A673 (cell line): ENCODE results near the gene MAML3. TPM values are rescaled to one million over a fixed set of nuclear protein-coding genes. Genes with fewer than 3 reads are reported as not detected.

ENCODE experiments used
- BruUV-seq: library from RNA; stranded (reverse); fragments of 400-500 nt; replicated peaks from 2 replicates; lab custom pipeline; 2021; lab: Mats Ljungman, UMichigan
- CTCF ChIA-PET: fragments of 300-600 bp; sonication (Branson Sonifier 250); formaldehyde crosslinking; loops from one replicate; lab custom pipeline; 2022; ENCODE audit warnings: antibody characterized with exemption; lab: Charles Lee
- POLR2A ChIA-PET: fragments of 300-600 bp; sonication (Branson Sonifier 250); formaldehyde crosslinking; loops from one replicate; lab custom pipeline; 2022; ENCODE audit warnings: antibody characterized with exemption; ENCODE audit not compliant: low non-redundant PET; lab: Charles Lee
- DNase-seq: peaks from one replicate; pipeline ENCODE4 v3.0.0-alpha.2; 2015; ENCODE audit warnings: low spot score
- H3K27ac ChIP-seq: fragments of 200-600 bp; sonication (generic); 2 replicates; pipeline ENCODE4 v1.5.1; 2016; ENCODE audit warnings: mixed run types, low read depth, mild to moderate bottlenecking, mixed read lengths, antibody characterized with exemption, low read length; ENCODE audit not compliant: poor library complexity, severe bottlenecking
- H3K27me3 ChIP-seq: fragments of 200-600 bp; sonication (generic); replicated peaks from 2 replicates; pipeline ENCODE4 v1.6.1; 2017; ENCODE audit warnings: mixed run types, low read depth, mild to moderate bottlenecking, mixed read lengths, antibody characterized with exemption, low read length; ENCODE audit not compliant: insufficient read depth, poor library complexity
- H3K36me3 ChIP-seq: fragments of 200-600 bp; sonication (generic); 2 replicates; pipeline ENCODE4 v1.6.1; 2016; ENCODE audit warnings: mixed run types, mild to moderate bottlenecking, mixed read lengths, antibody characterized with exemption, low read length; ENCODE audit not compliant: insufficient read depth, poor library complexity, severe bottlenecking
- H3K4me1 ChIP-seq: fragments of 200-600 bp; sonication (generic); 2 replicates; pipeline ENCODE4 v1.6.1; 2017; ENCODE audit warnings: mixed run types, mild to moderate bottlenecking, mixed read lengths, antibody characterized with exemption, low read length; ENCODE audit not compliant: insufficient read depth, poor library complexity, severe bottlenecking
- H3K4me3 ChIP-seq: fragments of 200-600 bp; sonication (generic); 2 replicates; pipeline ENCODE4 v1.5.1; 2016; ENCODE audit warnings: low read depth, mixed run types, mild to moderate bottlenecking, mixed read lengths, low read length; ENCODE audit not compliant: poor library complexity, severe bottlenecking
- H3K9me3 ChIP-seq: fragments of 200-600 bp; sonication (generic); 2 replicates; pipeline ENCODE4 v1.6.1; 2016; ENCODE audit warnings: mixed run types, low read depth, mild to moderate bottlenecking, mixed read lengths, antibody characterized with exemption, low read length; ENCODE audit not compliant: poor library complexity, severe bottlenecking
- CTCF ChIP-seq: fragments of 300-800, 200-600 bp; sonication (generic); conservative IDR thresholded peaks from 2 replicates; pipeline ENCODE4 v1.5.1; 2017; ENCODE audit warnings: low read depth, mild to moderate bottlenecking, antibody characterized with exemption, low read length, moderate library complexity, mixed read lengths
- EZH2 ChIP-seq: fragments of 200-600 bp; sonication (generic); IDR thresholded peaks from 2 replicates; pipeline ENCODE4 v1.6.1; 2017; ENCODE audit warnings: borderline replicate concordance, low read depth, mild to moderate bottlenecking, mixed read lengths, antibody characterized with exemption, low read length; ENCODE audit not compliant: poor library complexity, severe bottlenecking
- intact Hi-C: fragments of 100-400 bp; cut with micrococcal nuclease; formaldehyde crosslinking; loops from one replicate; pipeline ENCODE4 v1.10.0; 2022; ENCODE audit not compliant: unreplicated experiment
- total RNA-seq: library from RNA; stranded (reverse); gene quantifications from 2 replicates; pipeline ENCODE4 v1.2.3, GENCODE V29; 2021

MAML3 gene
- total RNA-seq, 1 experiment from 2014 or later: 3.7 TPM

DNA sequence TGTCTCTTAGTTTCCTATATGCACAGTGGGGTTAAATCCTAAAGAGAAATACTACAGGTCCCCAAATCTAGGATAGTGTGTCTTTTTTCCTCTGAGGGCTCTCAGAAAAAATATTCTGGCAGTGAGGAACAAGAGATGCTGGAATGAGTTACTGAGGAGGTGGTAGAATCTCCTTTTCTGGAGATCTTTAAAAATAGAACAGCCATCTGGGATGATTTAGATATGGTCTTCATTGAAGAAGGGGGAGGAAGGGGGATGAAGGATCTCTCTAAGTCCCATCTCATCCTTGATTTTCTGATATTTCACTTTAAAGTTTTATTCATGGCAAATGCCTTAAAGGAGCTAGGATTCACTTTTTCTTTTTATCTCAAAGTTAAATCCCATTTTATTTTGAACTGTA is 235.0 kb downstream of the MAML3 start:
- no peaks in the 10 kb centered on the region for H3K27me3 ChIP-seq
- BruUV-seq: no TSS peak
- intact Hi-C loops: no loop called here
- H3K27ac ChIP-seq: no peak overlapping the region
- no peaks in the 10 kb centered on the region for H3K36me3 ChIP-seq
- no peak for DNase-seq
- POLR2A ChIA-PET: no interaction called here
- TF ChIP-seq EZH2 (no peak), CTCF (no peak)
- peaks cover 14% of the 10 kb centered on the region for H3K4me1 ChIP-seq
- no peak overlapping the region for H3K4me3 ChIP-seq
- CTCF ChIA-PET: no interaction called here
- no peaks in the 10 kb centered on the region for H3K9me3 ChIP-seq

GRCh38 chr4:139918591-139918990 is 235.4 kb downstream of the MAML3 start:
- Histone ChIP-seq H3K4me1 (peaks cover 18% of the 10 kb centered on the region), H3K36me3 (no peaks in the 10 kb centered on the region), H3K9me3 (no peaks in the 10 kb centered on the region), H3K27me3 (no peaks in the 10 kb centered on the region), H3K27ac (no peak overlapping the region), H3K4me3 (no peak overlapping the region)
- no peak for DNase-seq
- CTCF ChIA-PET: no interaction called here
- POLR2A ChIA-PET: no interaction called here
- no peak for TF ChIP-seq EZH2
- TF ChIP-seq CTCF: no peak
- intact Hi-C loops: no loop called here
- no TSS peak for BruUV-seq

DNA sequence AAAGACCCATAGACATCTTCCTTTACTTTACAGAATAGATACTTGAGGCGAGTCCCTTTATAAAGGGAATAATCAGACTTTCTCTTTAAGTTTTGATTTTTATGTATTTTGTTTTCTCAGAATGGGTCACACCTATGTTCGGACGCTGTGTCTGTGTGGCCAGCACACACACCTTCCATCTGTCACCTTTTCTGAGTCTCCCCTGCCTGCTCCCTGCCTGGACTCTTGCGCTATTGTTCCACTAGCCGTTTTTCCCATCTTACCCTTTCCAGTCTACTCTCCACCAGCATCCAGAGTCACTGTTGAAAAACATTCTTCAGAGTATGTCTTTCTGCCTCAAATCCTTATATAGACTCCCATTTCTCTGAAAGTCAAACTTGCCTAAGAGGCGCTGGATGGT is 236.1 kb downstream of the MAML3 start:
- CTCF ChIA-PET: no interaction called here
- POLR2A ChIA-PET: no interaction called here
- no peak for DNase-seq
- intact Hi-C loops: no loop called here
- no TSS peak for BruUV-seq
- H3K4me3 ChIP-seq: no peak overlapping the region
- peaks cover 21% of the 10 kb centered on the region for H3K4me1 ChIP-seq
- no peaks in the 10 kb centered on the region for H3K9me3 ChIP-seq
- H3K27me3 ChIP-seq: no peaks in the 10 kb centered on the region
- H3K36me3 ChIP-seq: no peaks in the 10 kb centered on the region
- TF ChIP-seq CTCF (no peak), EZH2 (no peak)
- H3K27ac ChIP-seq: no peak overlapping the region
